ENCODE data around the gene AGTPBP1.

AGTPBP1 gene

DNA sequence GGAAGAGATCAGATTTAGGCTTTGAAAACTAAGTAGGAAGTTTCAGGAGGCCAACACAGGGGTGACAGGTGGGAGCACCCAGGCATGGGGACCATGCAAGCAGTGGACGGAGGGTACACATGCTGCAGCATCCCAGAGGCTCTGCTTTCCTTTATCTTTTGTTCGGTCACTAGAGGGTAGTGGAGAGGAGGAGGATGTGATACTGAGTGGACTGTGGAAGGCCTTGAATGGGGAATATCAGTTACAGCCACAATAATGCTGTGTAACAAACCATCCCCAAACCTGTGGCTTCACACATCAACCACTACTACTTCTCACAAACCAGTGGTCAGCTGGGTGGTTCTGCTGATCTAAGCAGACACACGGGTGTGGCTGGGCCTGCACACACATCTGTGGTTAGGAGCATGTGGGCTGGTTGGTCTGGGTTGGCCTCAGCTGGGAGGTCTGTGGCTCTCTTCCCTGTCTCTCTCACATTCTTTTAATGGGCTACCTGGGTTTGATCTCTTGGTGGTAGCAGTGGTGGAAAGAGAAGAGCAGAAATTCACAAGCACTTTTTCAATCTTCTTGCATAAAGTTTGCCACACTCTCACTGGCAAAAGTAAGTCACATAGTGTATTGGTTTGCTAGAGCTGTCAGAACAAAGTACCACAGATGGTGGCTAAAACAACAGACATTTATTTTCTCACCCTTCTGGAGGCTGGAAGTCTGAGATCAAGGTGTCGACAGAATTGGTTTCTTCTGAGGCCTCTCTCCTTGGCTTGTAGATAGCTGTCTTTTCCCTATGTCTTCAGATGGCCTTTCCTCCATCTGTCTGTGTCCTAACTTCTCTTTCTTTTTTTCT, 238.7 kb downstream of the AGTPBP1 start:
- in situ Hi-C loops (cut with HindIII; ENCODE audit: low sequenced_read_pairs): no loop called here

DNA sequence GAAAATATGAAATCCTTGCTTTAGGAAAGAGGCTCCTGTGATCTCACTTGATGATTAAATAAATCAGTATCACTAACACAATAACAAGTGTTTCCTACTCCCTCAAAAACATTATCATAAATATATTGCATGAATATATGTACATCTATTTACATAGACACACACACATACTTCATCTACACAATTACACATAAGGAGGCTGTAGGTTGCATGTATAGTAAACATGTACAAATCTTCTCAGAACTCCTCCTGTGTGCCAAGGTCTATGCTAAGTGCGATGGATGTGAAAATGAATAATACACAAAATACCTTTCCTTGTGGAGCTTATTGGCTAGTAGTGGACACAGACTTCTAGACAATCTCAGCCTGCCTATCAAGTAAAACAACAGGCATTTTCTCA, 239.9 kb downstream of the AGTPBP1 start:
- in situ Hi-C loops (cut with HindIII; ENCODE audit: low sequenced_read_pairs): no loop called here

- in situ Hi-C loops (cut with HindIII; ENCODE audit: low sequenced_read_pairs): no loop called here
Observed at GRCh38 chr9:85501456-85501855, 240.3 kb downstream of the AGTPBP1 start.

Measured in DLD1 (cell line).